Fibroblast of skin of abdomen (primary cell): ENCODE measurements around the gene ADIPOQ.
"Not testable (repeated sequence)": the region's sequence is repeated elsewhere in the genome, so short reads cannot be mapped to it uniquely, and the experiment has no call there.

Source experiments
- DNase-seq: peaks from one replicate; pipeline ENCODE4 v3.0.0-alpha.2; 2013

Gene ADIPOQ

DNA sequence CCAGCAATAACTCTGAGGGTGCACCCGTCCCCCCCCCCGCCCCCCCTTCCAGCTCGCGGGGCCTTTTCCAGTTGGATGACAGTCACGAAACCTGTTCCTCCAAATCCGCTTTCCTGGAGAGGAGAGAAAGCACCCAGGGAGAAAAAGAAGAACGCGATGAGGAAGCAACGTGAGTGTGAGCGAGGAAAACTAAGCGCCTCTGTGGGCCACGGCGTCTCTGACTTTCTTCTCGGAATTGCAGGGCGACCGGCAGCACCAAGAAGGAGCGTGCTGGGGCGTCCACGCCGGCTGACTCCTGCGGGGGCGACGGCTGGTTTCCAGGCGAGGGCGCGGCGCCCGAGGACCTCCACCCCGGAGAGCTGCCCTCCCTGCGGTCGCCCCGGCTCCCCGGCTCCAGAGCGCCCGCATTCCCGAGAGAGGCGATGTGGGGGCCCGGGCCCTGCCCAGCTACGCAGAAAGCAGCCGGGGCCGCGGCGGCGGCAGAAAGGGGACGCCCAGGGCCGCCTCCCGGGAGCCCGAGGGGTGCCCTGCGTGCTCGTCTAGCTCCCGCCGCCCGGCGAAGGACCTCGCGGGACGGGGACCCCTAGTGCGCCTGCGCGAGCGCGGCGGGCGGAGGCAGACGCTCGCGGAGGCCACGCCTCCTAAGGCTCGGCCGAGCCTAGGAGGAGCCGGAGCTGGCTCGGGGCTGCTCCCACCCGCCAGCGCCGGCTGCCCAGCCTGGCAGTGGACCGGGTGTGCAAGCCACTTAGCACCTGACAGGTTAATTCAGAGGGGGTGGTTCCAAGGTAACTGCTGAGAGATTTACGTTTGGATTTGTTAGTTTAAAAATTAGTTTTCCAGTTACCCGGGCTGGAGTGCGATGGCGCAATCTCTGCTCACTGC lies 15.3 kb upstream of the ADIPOQ start:
- DNase-seq: peak; percentile 85

DNA sequence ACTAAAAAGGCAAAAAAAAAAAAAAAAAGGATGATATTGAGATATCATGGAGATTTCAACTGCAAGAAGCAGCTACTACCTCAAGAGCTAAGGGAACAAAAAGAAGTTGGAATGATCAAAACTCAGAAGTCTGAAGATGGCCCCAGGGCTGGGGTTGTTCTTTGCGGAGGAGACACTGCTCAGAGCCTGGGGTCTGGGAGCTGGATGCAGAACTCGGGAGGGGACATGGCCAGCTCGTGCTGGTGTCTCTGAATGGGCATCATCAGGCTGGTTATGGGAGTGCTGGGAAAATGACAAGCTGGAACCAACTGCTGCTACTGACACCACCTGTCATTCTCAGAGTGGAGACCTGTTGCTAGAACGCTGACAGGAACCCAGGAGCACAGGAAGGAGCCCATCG lies 14.2 kb upstream of the ADIPOQ start:
- DNase-seq: no peak

- no peak for DNase-seq
Observed at GRCh38 chr3:186831798-186832197, 10.7 kb upstream of the ADIPOQ start.

DNA sequence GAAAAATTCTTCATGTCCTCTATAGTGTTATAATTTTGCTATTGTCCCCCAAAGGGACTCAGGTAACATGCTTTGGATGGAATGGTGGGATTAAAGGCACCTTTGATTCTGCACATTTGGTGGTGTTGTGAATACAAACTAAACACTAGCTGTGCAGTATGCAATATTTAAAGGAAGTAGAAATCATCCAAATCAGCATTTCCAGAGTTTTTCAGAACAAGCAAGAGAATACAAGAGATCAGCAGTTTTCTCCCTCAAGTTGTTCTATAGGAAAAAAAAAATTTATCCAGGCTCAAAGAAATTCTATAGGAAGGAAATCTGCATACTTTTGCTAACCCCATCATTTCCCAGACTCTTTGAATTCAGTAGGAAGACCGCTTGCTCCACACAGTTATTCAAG lies 10.2 kb upstream of the ADIPOQ start:
- no peak for DNase-seq

DNA sequence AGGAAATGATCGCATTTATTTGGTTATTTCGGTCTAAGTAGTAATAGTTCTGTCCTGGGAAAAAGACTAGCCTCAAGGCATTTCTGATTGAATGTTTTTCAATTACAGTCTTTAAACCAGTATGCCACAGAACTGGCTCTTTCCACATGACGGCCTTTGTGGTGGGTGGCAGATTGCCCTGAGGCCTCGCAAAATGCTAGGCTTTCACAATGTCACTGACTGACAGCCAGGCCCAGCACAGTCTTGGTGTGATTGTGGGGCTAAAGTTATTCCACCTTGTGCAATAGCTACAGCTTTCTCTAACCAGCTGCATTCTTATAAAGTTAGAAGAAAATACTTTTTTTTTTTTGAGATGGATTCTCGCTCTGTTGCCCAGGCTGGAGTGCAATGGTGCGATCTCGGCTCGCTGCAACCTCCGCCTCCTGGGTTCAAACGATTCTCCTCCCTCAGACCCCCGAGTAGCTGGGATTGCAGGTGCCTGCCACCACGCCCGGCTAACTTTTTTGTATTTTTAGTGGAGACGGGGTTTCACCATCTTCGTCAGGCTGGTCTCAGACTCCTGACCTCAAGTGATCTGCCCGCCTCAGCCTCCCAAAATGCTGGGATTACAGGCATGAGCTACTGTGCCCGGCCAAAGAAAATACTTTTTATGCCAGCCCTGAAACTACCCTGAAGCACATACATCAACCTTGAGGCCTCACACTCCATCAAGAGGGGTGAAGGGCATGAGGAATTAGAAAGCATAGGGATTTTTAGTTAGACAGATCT lies 2.5 kb upstream of the ADIPOQ start:
- DNase-seq: peak; percentile 40

- DNase-seq: no peak
Observed at GRCh38 chr3:186841620-186842019, 890 bp upstream of the ADIPOQ start.

DNA sequence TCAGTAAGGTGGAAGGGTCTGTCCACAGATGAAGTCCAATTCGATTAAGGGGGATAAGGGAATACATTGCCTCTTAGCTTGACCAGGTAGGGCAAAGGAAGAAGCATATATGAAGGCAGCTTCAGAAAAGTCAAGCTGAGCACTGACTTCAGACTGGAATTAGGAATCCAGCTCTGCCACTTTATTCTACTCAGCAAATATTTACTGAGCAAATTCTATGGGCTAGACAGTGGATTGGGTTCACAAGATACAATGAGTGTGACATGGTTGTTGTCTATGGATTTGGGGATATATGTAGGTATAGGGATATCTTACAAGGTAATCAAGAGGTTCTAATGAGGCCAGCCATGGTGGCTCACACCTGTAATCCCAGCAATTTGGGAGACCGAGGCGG lies 526 bp downstream of the ADIPOQ start:
- no peak for DNase-seq

- DNase-seq: no peak
Observed at GRCh38 chr3:186844908-186845307, 2.4 kb downstream of the ADIPOQ start.

DNA sequence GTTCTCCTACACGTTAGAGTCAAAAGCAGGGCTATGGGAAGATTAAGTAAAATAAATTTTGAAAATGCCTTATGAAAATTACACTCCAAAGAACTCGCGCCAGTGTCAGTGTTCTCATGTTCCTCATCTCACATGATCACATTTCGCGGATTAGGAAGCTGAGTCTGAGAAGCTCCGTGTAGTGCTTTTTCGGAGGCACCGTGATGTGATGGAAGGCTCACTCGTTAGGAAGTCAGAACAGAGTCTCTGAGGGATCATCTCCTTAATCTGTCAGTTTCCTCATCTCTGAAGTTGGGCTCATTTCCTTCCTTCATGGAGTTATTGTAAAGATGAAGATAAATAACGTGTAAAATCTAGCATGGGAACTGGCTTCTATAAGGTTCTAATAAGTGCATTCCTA lies 3.2 kb downstream of the ADIPOQ start:
- DNase-seq: no peak

DNA sequence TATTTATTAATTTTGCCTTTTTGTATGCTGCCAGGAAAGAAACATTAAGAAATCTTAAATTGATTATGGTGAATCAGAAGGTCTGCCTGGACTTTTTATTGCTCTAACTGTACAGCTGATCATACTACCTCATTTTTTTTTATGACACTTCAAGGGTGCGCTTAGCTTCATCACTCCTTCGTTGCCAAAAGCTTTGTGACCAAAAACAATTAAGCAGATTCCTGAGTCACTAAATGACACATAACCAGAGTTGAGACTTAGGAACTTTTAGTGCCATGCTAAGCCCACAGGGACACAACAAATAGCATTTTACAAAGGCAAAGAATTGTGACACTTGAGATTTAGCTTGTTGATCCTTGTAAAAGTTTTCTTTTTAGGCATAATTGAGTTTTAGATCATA lies 4.9 kb downstream of the ADIPOQ start:
- DNase-seq: no peak

GRCh38 chr3:186849374-186849975 lies 7.0 kb downstream of the ADIPOQ start:
- DNase-seq: peak; percentile 31

- not testable (repeated sequence) for DNase-seq
Observed at GRCh38 chr3:186851835-186852234, 9.3 kb downstream of the ADIPOQ start.

DNA sequence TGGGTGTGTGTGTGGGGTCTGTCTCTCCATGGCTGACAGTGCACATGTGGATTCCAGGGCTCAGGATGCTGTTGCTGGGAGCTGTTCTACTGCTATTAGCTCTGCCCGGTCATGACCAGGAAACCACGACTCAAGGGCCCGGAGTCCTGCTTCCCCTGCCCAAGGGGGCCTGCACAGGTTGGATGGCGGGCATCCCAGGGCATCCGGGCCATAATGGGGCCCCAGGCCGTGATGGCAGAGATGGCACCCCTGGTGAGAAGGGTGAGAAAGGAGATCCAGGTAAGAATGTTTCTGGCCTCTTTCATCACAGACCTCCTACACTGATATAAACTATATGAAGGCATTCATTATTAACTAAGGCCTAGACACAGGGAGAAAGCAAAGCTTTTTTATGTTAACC lies 10.5 kb downstream of the ADIPOQ start:
- no peak for DNase-seq

DNA sequence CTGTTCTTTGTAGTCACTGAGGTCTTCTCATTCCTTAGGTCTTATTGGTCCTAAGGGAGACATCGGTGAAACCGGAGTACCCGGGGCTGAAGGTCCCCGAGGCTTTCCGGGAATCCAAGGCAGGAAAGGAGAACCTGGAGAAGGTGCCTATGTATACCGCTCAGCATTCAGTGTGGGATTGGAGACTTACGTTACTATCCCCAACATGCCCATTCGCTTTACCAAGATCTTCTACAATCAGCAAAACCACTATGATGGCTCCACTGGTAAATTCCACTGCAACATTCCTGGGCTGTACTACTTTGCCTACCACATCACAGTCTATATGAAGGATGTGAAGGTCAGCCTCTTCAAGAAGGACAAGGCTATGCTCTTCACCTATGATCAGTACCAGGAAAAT lies 11.6 kb downstream of the ADIPOQ start:
- no peak for DNase-seq

GRCh38 chr3:186854954-186855353 lies 12.4 kb downstream of the ADIPOQ start:
- DNase-seq: no peak

- DNase-seq: no peak
Observed at GRCh38 chr3:186857743-186858142, 15.2 kb downstream of the ADIPOQ start.

DNA sequence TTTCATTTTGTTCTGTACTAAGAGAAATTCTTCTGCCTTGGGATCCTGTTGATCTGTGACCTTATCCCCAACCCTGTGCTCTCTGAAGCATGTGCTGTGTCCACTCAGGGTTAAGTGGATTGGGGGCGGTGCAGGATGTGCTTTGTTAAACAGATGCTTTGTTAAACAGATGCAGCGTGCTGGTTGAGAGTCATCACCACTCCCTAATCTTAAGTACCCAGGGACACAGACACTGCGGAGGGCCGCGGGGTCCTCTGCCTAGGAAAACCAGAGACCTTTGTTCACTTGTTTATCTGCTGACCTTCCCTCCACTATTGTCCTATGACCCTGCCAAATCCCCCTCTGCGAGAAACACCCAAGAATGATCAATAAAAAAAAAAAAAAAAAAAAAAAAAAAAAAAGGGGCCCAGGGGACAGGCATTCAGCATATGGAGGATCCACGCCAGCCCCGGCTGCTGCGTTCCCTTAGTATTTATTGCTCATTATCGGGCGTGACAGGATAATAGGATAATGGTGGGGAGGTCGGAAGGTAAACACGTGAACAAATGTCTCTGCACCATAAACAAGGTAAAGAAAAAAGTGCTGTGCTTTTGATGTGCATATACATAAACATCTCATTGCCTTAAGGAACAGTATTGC lies 22.8 kb downstream of the ADIPOQ start:
- DNase-seq: not testable (repeated sequence)

- DNase-seq: not testable (repeated sequence)
Observed at GRCh38 chr3:186866095-186866494, 23.6 kb downstream of the ADIPOQ start.

DNA sequence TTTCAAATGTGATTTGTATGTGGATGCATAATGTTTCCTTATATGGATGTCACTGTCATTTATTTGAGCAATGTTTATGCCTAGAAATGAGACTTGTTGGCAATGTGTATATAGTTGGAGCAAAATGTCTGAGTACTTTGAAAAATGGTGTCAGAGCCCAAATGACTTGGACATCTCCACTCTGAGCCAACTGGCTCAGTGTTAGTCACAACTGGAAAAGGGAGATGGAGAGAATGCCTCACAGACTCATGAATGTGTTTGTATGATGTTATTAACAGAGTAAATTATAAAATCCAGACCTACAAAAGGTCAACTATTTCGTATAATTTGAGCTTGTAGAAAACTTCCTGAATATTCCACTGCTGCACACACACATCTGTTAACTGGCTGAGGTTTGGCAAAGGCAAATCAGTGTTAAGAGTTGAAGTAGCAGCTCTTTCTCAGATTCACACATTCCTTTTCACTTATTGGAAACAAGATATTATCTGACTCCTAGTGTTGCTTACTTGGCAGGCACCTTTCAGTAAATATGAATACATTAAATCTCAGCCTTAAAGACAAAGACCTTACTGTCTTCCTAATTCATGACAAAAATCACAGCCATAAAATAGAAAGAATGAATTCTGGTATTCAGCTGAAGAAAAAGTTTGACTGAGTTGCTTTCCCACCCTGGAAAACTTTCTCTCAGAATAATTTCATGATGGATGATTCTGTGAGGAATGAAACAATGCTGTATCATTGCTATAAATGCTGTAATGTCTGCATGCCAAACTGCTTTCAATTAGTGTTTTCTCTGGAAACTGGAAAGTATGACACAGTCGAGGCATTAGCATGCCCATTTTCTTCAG lies 27.0 kb downstream of the ADIPOQ start:
- peak; percentile 83 for DNase-seq

DNA sequence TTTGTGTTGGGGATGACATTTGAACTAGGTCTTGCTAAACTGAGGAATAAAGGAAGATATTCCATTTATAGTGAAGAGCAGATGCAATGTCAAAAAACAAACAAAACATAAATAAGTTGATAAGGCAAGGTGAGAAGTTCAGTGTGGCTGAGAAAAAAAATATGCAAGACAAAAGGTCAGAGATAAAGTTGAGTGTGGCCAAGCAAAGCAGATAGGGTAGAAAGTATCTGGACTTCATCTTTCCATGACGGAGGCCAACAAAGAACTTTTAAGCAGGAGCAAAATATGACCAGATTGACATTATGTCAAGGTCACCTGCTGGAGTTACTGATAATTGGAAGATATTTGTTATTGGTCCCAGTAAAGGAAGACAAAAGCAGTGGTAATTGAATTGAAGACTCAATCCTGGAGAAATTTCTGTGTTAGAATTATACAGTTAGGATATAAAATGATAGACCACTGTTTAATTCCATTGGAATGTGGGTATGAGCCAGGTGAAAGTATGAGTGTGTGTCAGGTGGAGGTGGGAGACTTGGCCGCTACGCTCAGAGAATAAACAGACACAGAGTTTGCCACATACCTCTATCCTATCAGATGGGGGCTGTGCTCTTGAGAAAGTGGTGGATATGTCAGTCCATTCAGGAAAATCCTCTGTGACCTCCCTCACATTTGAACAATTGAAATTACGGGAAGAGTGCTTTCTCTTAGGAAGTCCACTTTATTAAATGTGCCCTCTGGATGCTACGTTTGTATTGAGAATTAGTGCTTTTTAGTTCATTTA lies 28.1 kb downstream of the ADIPOQ start:
- no peak for DNase-seq

DNA sequence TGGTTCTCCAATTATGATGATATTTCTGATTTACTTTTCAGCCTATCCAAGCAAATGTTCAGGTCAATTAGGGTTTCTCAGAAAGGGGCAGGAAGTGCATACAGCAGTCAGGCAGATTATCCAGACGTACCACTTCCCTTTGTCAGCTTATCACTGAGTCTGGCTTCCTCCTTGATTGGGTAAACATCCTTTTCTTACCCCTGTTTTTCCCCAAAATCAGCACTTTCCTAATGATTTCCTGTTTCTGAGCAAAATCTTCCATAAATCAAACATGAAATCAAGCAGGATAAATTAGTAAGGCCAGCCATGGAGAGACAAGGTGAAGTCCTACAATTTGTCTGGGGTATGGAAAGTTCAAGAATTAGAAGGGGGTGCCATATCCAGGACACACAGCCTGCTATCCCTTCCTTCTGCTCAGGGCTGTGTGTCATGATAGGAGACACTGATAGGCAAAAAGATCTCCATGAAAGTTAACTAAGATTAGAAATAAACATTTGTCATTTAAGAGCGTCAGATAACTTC lies 29.0 kb downstream of the ADIPOQ start:
- no peak for DNase-seq
